DND-41 (cell line): Measurements from ENCODE around the gene GIMAP7.

Experiments used
- ATAC-seq: fragments of 200-7000 bp; cut with Tn5 transposase; 3 replicates; pipeline ENCODE4 v1.9.1; 2021; ENCODE audit warnings: low read depth; ENCODE audit not compliant: insufficient read depth
- DNase-seq: peaks from one replicate; pipeline ENCODE4 v3.0.0-alpha.2; 2020
- H2AFZ ChIP-seq: 2 replicates; pipeline ENCODE4 v1.6.0; 2012; ENCODE audit warnings: low read depth, low read length
- H3K27ac ChIP-seq: 2 replicates; pipeline ENCODE4 v1.5.1; 2012; ENCODE audit warnings: low read length, inconsistent platforms
- H3K27me3 ChIP-seq: fragments of 200-600 bp; sonication (generic); 2 replicates; pipeline ENCODE4 v1.6.0; 2012; ENCODE audit warnings: low read length, mild to moderate bottlenecking, inconsistent platforms; ENCODE audit not compliant: insufficient read depth, poor library complexity
- H3K36me3 ChIP-seq: 2 replicates; pipeline ENCODE4 v1.5.1; 2012; ENCODE audit warnings: low read length, inconsistent platforms; ENCODE audit not compliant: insufficient read depth
- H3K4me1 ChIP-seq: 2 replicates; pipeline ENCODE4 v1.5.1; 2012; ENCODE audit warnings: mild to moderate bottlenecking, low read length; ENCODE audit not compliant: insufficient read depth
- H3K4me2 ChIP-seq: 2 replicates; pipeline ENCODE4 v1.6.0; 2012; ENCODE audit warnings: mild to moderate bottlenecking, moderate library complexity, low read length, inconsistent platforms; ENCODE audit not compliant: insufficient read depth
- H3K4me3 ChIP-seq, 2 experiments: fragments of 200-600 bp in 1 of 2; shearing (Covaris generic) in 1 of 2; 2 replicates each; pipeline ENCODE4 v1.5.1; 2012 to 2016; ENCODE audit warnings: inconsistent platforms in 2 of 2, low read length in 2 of 2, mild to moderate bottlenecking in 2 of 2, low read depth in 1 of 2, moderate library complexity in 1 of 2
- H3K79me2 ChIP-seq: 2 replicates; pipeline ENCODE4 v1.6.0; 2012; ENCODE audit warnings: low read length, inconsistent platforms; ENCODE audit not compliant: insufficient read depth
- H3K9ac ChIP-seq: 2 replicates; pipeline ENCODE4 v1.6.0; 2012; ENCODE audit warnings: low read depth, mild to moderate bottlenecking, inconsistent platforms, low read length, moderate library complexity
- H3K9me3 ChIP-seq: 2 replicates; pipeline ENCODE4 v1.5.1; 2012; ENCODE audit warnings: low read length, moderate library complexity, mild to moderate bottlenecking, inconsistent platforms; ENCODE audit not compliant: insufficient read depth, severe bottlenecking
- H4K20me1 ChIP-seq: 2 replicates; pipeline ENCODE4 v1.6.0; 2012; ENCODE audit warnings: low read length; ENCODE audit not compliant: insufficient read depth
- EZH2 ChIP-seq: IDR thresholded peaks from 3 replicates; pipeline ENCODE4 v1.6.1; 2012; ENCODE audit warnings: borderline replicate concordance, low read depth, mild to moderate bottlenecking, moderate library complexity, low read length, inconsistent platforms; ENCODE audit not compliant: severe bottlenecking
- TF ChIP-seq, protein P1 (sequence below): IDR thresholded peaks from 2 replicates; pipeline ENCODE4 v1.5.1; 2012; ENCODE audit warnings: borderline replicate concordance, low read length, moderate library complexity, mild to moderate bottlenecking; ENCODE audit not compliant: poor library complexity, severe bottlenecking; ENCODE audit errors: extremely low read depth

The GIMAP7 gene

DNA sequence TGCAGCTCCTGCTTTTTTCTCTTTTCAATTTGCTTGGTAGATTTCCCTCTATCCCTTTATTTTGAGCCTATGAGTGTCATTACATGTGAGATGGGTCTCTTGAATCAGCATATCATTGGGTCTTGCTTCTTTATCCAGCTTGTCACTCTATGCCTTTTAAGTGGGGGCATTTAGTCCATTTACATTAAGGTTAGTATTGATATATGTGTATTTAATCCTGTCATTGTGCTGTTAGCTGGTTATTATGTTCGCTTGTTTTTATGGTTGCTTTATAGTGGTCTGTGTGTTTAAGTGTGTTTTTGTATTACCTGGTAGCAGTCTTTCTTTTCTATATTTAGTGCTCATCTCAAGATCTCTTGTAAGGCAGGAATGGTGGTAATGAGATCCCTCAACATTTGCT lies 17.0 kb downstream of the GIMAP7 start:
- ATAC-seq = no peak
- Histone ChIP-seq H3K4me1 (no peaks in the 10 kb centered on the region), H3K4me2 (no peak overlapping the region), H2AFZ (no peak overlapping the region), H3K36me3 (no peaks in the 10 kb centered on the region), H4K20me1 (no peaks in the 10 kb centered on the region), H3K79me2 (no peaks in the 10 kb centered on the region), H3K9ac (no peak overlapping the region), H3K4me3 (no peak overlapping the region), H3K9me3 (peaks cover 29% of the 10 kb centered on the region), H3K27ac (no peak overlapping the region), H3K27me3 (no peaks in the 10 kb centered on the region)
- no peak for DNase-seq
- no peak for TF ChIP-seq EZH2
- TF ChIP-seq, protein P1, sequence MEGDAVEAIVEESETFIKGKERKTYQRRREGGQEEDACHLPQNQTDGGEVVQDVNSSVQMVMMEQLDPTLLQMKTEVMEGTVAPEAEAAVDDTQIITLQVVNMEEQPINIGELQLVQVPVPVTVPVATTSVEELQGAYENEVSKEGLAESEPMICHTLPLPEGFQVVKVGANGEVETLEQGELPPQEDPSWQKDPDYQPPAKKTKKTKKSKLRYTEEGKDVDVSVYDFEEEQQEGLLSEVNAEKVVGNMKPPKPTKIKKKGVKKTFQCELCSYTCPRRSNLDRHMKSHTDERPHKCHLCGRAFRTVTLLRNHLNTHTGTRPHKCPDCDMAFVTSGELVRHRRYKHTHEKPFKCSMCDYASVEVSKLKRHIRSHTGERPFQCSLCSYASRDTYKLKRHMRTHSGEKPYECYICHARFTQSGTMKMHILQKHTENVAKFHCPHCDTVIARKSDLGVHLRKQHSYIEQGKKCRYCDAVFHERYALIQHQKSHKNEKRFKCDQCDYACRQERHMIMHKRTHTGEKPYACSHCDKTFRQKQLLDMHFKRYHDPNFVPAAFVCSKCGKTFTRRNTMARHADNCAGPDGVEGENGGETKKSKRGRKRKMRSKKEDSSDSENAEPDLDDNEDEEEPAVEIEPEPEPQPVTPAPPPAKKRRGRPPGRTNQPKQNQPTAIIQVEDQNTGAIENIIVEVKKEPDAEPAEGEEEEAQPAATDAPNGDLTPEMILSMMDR = no peak

DNA sequence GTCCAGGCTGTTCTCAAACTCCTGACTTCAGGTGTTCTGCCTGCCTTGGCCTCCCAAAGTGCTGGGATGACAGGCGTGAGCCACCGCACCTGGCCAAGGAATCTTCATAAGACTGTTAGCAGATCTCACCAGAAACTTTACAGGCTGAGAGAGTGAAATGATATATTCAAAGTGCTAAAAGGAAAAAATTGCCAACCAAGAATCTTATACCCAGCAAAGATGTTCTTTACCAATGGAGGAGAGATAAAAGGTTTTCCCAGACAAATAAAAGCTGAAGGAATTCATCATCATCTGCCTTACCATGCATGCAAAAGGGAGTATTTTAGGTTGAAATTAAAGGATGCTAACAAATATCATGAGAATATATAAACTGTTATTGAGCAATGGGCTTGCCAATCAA lies 23.6 kb downstream of the GIMAP7 start:
- H3K9ac ChIP-seq = no peak overlapping the region
- H3K4me3 ChIP-seq = no peak overlapping the region
- TF ChIP-seq EZH2 = no peak
- TF ChIP-seq, protein P1 = no peak
- H3K4me2 ChIP-seq = no peak overlapping the region
- H3K9me3 ChIP-seq = peaks cover 63% of the 10 kb centered on the region
- H3K4me1 ChIP-seq = no peaks in the 10 kb centered on the region
- H4K20me1 ChIP-seq = no peaks in the 10 kb centered on the region
- no peak overlapping the region for H2AFZ ChIP-seq
- DNase-seq (no peak), ATAC-seq (no peak)
- H3K27ac ChIP-seq = no peak overlapping the region
- no peaks in the 10 kb centered on the region for H3K79me2 ChIP-seq
- H3K36me3 ChIP-seq = no peaks in the 10 kb centered on the region
- H3K27me3 ChIP-seq = no peaks in the 10 kb centered on the region

DNA sequence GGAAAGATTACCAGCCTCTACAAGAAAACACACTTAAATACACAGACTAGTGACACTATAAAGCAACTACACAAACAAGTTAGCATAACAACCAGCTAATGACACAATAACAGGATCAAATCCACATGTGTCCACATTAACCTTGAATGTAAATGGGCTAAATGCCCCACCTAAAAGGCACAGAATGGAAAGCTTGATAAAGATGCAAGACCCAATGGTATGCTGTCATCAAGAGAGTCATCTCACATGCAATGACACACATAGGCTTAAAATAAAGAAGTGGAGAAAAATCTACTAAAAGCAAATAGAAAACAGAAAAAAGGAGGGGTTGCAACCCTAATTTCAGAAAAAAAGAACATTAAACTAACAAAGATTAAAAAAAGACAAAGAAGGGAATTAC lies 38.5 kb downstream of the GIMAP7 start:
- Histone ChIP-seq H3K4me2 (no peak overlapping the region), H3K27ac (no peak overlapping the region), H3K9me3 (peaks cover 41% of the 10 kb centered on the region), H2AFZ (no peak overlapping the region), H3K27me3 (no peaks in the 10 kb centered on the region), H3K79me2 (no peaks in the 10 kb centered on the region), H3K36me3 (no peaks in the 10 kb centered on the region), H3K4me1 (peaks cover 17% of the 10 kb centered on the region), H3K4me3 (no peak overlapping the region), H4K20me1 (no peaks in the 10 kb centered on the region), H3K9ac (no peak overlapping the region)
- no peak for ATAC-seq
- no peak for TF ChIP-seq EZH2
- TF ChIP-seq, protein P1 = no peak
- no peak for DNase-seq

DNA sequence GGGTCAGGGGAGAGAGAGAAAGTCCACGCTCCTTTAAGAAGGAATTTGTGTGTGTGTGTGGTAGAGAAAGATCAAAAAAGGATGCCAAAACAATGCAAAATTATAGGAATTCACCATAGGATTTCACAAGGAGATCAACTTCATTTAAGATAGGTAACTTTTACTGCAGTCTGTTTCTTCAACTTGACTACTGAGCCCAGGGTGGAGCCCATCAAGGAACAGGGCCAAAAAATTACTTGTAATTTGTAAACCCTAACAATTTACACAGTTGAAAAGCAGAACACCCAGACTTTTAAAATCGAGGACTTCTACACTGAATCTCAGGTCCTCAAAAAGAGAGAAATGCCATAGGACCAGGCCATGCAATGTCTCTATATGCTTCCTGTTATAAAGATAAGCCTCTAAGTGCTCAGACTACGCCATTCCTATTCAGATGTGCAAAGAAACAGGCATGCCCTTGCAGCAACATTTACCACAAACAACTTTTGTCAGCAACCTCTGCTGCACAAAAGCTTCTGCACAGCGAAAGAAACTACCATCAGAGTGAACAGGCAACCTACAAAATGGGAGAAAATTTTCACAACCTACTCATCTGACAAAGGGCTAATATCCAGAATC lies 42.0 kb downstream of the GIMAP7 start:
- Histone ChIP-seq H3K9me3 (peaks cover 32% of the 10 kb centered on the region), H3K27me3 (no peaks in the 10 kb centered on the region), H3K79me2 (no peaks in the 10 kb centered on the region), H3K27ac (peak overlapping the region; percentile 25), H2AFZ (peak overlapping the region; percentile 46), H3K36me3 (0 out of 2 replicates have a peak, but pooled peaks cover 2% of the 10 kb centered on the region), H3K4me3 (no peak overlapping the region), H3K9ac (no peak overlapping the region), H3K4me1 (peaks cover 17% of the 10 kb centered on the region), H4K20me1 (no peaks in the 10 kb centered on the region), H3K4me2 (0 out of 2 replicates have a peak overlapping the region, but pooled peaks have one; percentile 3)
- peak; percentile 89 for ATAC-seq
- TF ChIP-seq, protein P1 = no peak
- TF ChIP-seq EZH2 = no peak
- peak; percentile 29 for DNase-seq
